Nephron progenitor cell (in vitro differentiated cells): ENCODE results near the gene CCSER2.
"Not testable (repeated sequence)": the region's sequence is repeated elsewhere in the genome, so short reads cannot be mapped to it uniquely, and the experiment has no call there.

Source experiments
- DNase-seq: peaks from one replicate; pipeline ENCODE4 v3.0.0; 2021
- H3K27ac Mint-ChIP-seq: 2 replicates; pipeline ENCODE4 v1.8.0; 2021; ENCODE audit warnings: mild to moderate bottlenecking, moderate library complexity, mixed read lengths
- H3K27me3 Mint-ChIP-seq: 2 replicates; pipeline ENCODE4 v1.8.0; 2021; ENCODE audit warnings: mild to moderate bottlenecking, low read depth, mixed read lengths; ENCODE audit not compliant: poor library complexity
- H3K36me3 Mint-ChIP-seq: 2 replicates; pipeline ENCODE4 v1.8.0; 2021; ENCODE audit warnings: low read depth, mixed read lengths
- H3K4me1 Mint-ChIP-seq: 2 replicates; pipeline ENCODE4 v1.8.0; 2021; ENCODE audit warnings: mixed read lengths
- H3K4me3 Mint-ChIP-seq: 2 replicates; pipeline ENCODE4 v1.8.0; 2021; ENCODE audit warnings: mild to moderate bottlenecking, moderate library complexity, mixed read lengths
- H3K9me3 Mint-ChIP-seq: 2 replicates; pipeline ENCODE4 v1.8.0; 2021; ENCODE audit warnings: mild to moderate bottlenecking, moderate library complexity, mixed read lengths
- CTCF ChIP-seq: fragments of 200-600 bp; sonication (generic); IDR thresholded peaks from 2 replicates; pipeline ENCODE4 v1.5.0; 2021; ENCODE audit warnings: antibody characterized with exemption

CCSER2 gene

GRCh38 chr10:84405662-84406061 lies 77.3 kb downstream of the CCSER2 start:
- DNase-seq = no peak
- Mint-ChIP-seq H3K4me3 (no peak overlapping the region), H3K36me3 (peaks cover 52% of the 10 kb centered on the region), H3K9me3 (peaks cover 27% of the 10 kb centered on the region), H3K27ac (no peak overlapping the region), H3K27me3 (peaks cover 4% of the 10 kb centered on the region), H3K4me1 (no peaks in the 10 kb centered on the region)
- TF ChIP-seq CTCF = no peak

GRCh38 chr10:84406561-84406960 lies 78.2 kb downstream of the CCSER2 start:
- DNase-seq = no peak
- Mint-ChIP-seq H3K27me3 (peaks cover 4% of the 10 kb centered on the region), H3K4me1 (no peaks in the 10 kb centered on the region), H3K27ac (no peak overlapping the region), H3K36me3 (peaks cover 52% of the 10 kb centered on the region), H3K4me3 (no peak overlapping the region), H3K9me3 (peaks cover 28% of the 10 kb centered on the region)
- TF ChIP-seq CTCF = no peak

GRCh38 chr10:84407388-84408049 lies 79.1 kb downstream of the CCSER2 start:
- H3K4me3 Mint-ChIP-seq = no peak overlapping the region
- H3K9me3 Mint-ChIP-seq = peaks cover 36% of the 10 kb centered on the region
- H3K4me1 Mint-ChIP-seq = no peaks in the 10 kb centered on the region
- no peak overlapping the region for H3K27ac Mint-ChIP-seq
- TF ChIP-seq CTCF = no peak
- no peak for DNase-seq
- H3K36me3 Mint-ChIP-seq = peaks cover 53% of the 10 kb centered on the region
- peaks cover 4% of the 10 kb centered on the region for H3K27me3 Mint-ChIP-seq

GRCh38 chr10:84412482-84412881 lies 84.1 kb downstream of the CCSER2 start:
- DNase-seq = no peak
- H3K4me1 Mint-ChIP-seq = peaks cover 5% of the 10 kb centered on the region
- peaks cover 5% of the 10 kb centered on the region for H3K27me3 Mint-ChIP-seq
- H3K27ac Mint-ChIP-seq = no peak overlapping the region
- H3K4me3 Mint-ChIP-seq = no peak overlapping the region
- peaks cover 68% of the 10 kb centered on the region for H3K9me3 Mint-ChIP-seq
- TF ChIP-seq CTCF = no peak
- H3K36me3 Mint-ChIP-seq = peaks cover 82% of the 10 kb centered on the region

GRCh38 chr10:84414110-84414509 lies 85.7 kb downstream of the CCSER2 start:
- H3K4me3 Mint-ChIP-seq, H3K27me3 Mint-ChIP-seq, H3K27ac Mint-ChIP-seq, DNase-seq: not testable (repeated sequence)
- Mint-ChIP-seq H3K9me3 (peaks cover 64% of the 10 kb centered on the region), H3K4me1 (peaks cover 11% of the 10 kb centered on the region), H3K36me3 (peaks cover 76% of the 10 kb centered on the region)

GRCh38 chr10:84415539-84416244 lies 87.3 kb downstream of the CCSER2 start:
- TF ChIP-seq CTCF = no peak
- Mint-ChIP-seq H3K4me1 (peaks cover 19% of the 10 kb centered on the region), H3K36me3 (peaks cover 76% of the 10 kb centered on the region), H3K27me3 (peaks cover 5% of the 10 kb centered on the region), H3K27ac (peak overlapping the region; percentile 85), H3K4me3 (no peak overlapping the region), H3K9me3 (peaks cover 51% of the 10 kb centered on the region)
- no peak for DNase-seq
